ENCODE data around the gene FCHSD2. TPM values are rescaled to one million over a fixed set of nuclear protein-coding genes. Genes with fewer than 3 reads are reported as not detected.

Gene FCHSD2
- total and polyA plus RNA-seq, 9 of the 15 experiments (the other 6 are each of a cell fraction or from before 2014, with no cell fraction given): 1.8 to 14.7 (median 6.4) TPM

GRCh38 chr11:72805216-72805615 lies 336.9 kb downstream of the FCHSD2 start:
- in situ Hi-C loops (cut with MboI): no loop called here
- no peak overlapping the region for H3K4me3 ChIP-seq
- FAIRE-seq (no peak), ATAC-seq (no peak), DNase-seq (ENCODE audit: extremely low read depth in 1 of 4, low spot score in 3 of 4) (no peak)
- H4K20me1 ChIP-seq (replicated peaks; ENCODE audit: control insufficient read depth, insufficient read depth, low read length): no peaks in the 10 kb centered on the region
- no peaks in the 10 kb centered on the region; a peak in 1 of 5 replicates for H3K4me1 ChIP-seq (replicated peaks in 1 of 2; ENCODE audit: control insufficient read depth in 2 of 2, insufficient read depth in 2 of 2, low read length in 2 of 2)
- no peaks in the 10 kb centered on the region for H3K79me2 ChIP-seq (ENCODE audit: control insufficient read depth, insufficient read depth, low read length)
- no peaks in the 10 kb centered on the region for H3K9me3 ChIP-seq (replicated peaks; ENCODE audit: control insufficient read depth, insufficient read depth, low read depth, low read length)
- H3K27me3 ChIP-seq (ENCODE audit: control insufficient read depth in 2 of 2, insufficient read depth in 2 of 2, low read length in 2 of 2): no peaks in the 10 kb centered on the region
- POLR2A ChIA-PET: interaction anchor here (0.6 kb wide), 1 partner anchor 8 kb away, joined by 3 read pairs; no protein-coding TSS in a partner anchor
- H3K9me1 ChIP-seq (ENCODE audit: control insufficient read depth, insufficient read depth, low read length): no peaks in the 10 kb centered on the region
- no peak overlapping the region for H2AFZ ChIP-seq (ENCODE audit: low read depth, low read length)
- CTCF ChIA-PET (ENCODE audit: low intra/inter-chr PET ratio): no interaction called here
- H3K9ac ChIP-seq (ENCODE audit: insufficient read depth in 1 of 2, low read depth in 2 of 2, low read length in 2 of 2): no peak overlapping the region
- no peaks in the 10 kb centered on the region for H3K36me3 ChIP-seq (ENCODE audit: control insufficient read depth, insufficient read depth, low read length)
- intact Hi-C loops (cut with micrococcal nuclease): no loop called here
- no TSS peak for BruUV-seq (replicated peaks)
- 45% methylated on average over 5 of the region's 6 CpGs for WGBS (ENCODE audit: insufficient coverage, low coverage, missing lambda C conversion rate)
- no peak overlapping the region for H3K4me2 ChIP-seq (ENCODE audit: insufficient read depth, low read length)
- H3K27ac ChIP-seq (ENCODE audit: extremely low read depth, low read depth, low read length): no peak overlapping the region
- no peak for TF ChIP-seq ZNF324 (CRISPR knock-in tag; IDR thresholded peaks at IDR 0.05)
- no peak for TF ChIP-seq SMAD3 (CRISPR knock-in tag; conservative IDR thresholded peaks at IDR 0.05)
- TF ChIP-seq CCNT2 (IDR thresholded peaks at IDR 0.05; ENCODE audit: borderline replicate concordance, extremely low read depth, insufficient read length, low read depth, low read length): no peak
- TF ChIP-seq POLR2AphosphoS2 (IDR thresholded peaks at IDR 0.05; ENCODE audit: low read length): no peak
- TF ChIP-seq ZNF280B (CRISPR knock-in tag; IDR thresholded peaks at IDR 0.05): no peak
- no peak for TF ChIP-seq TGIF2 (CRISPR knock-in tag; IDR thresholded peaks at IDR 0.05)
- no peak for TF ChIP-seq NONO (IDR thresholded peaks at IDR 0.05; ENCODE audit: low read depth in 2 of 2, low read length in 1 of 2)
- TF ChIP-seq ZNF79 (CRISPR knock-in tag; IDR thresholded peaks at IDR 0.05; ENCODE audit: low read depth): no peak
- no peak for TF ChIP-seq LEF1 (IDR thresholded peaks at IDR 0.05)
- TF ChIP-seq ILF3 (IDR thresholded peaks at IDR 0.05; ENCODE audit: borderline replicate concordance): no peak
- TF ChIP-seq DNMT1 (IDR thresholded peaks at IDR 0.05): no peak
- TF ChIP-seq MTA2 (IDR thresholded peaks at IDR 0.05; ENCODE audit: low read depth): no peak
- TF ChIP-seq ETS2 (tag; IDR thresholded peaks at IDR 0.05; ENCODE audit: borderline replicate concordance, poor library complexity, severe bottlenecking): no peak
- no peak for TF ChIP-seq HLTF (IDR thresholded peaks at IDR 0.05)
- no peak for TF ChIP-seq RCOR1 (IDR thresholded peaks at IDR 0.05; ENCODE audit: borderline replicate concordance in 1 of 2, low read depth in 2 of 2, low read length in 2 of 2)
- TF ChIP-seq TRIM25 (IDR thresholded peaks at IDR 0.05; ENCODE audit: borderline replicate concordance): no peak
- no peak for TF ChIP-seq IRF1 (CRISPR knock-in tag; IDR thresholded peaks at IDR 0.05; ENCODE audit: borderline replicate concordance)
- TF ChIP-seq ZNF232 (CRISPR knock-in tag; IDR thresholded peaks at IDR 0.05): no peak
- TF ChIP-seq NR3C1 (CRISPR knock-in tag; IDR thresholded peaks at IDR 0.05): no peak

All from K562 (cell line).